ENCODE results near the gene LY6G6F.
A peak's percentile ranks its signal among the peaks of the same experiment; 100 is the strongest.

LY6G6F gene, protein sequence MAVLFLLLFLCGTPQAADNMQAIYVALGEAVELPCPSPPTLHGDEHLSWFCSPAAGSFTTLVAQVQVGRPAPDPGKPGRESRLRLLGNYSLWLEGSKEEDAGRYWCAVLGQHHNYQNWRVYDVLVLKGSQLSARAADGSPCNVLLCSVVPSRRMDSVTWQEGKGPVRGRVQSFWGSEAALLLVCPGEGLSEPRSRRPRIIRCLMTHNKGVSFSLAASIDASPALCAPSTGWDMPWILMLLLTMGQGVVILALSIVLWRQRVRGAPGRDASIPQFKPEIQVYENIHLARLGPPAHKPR

DNA sequence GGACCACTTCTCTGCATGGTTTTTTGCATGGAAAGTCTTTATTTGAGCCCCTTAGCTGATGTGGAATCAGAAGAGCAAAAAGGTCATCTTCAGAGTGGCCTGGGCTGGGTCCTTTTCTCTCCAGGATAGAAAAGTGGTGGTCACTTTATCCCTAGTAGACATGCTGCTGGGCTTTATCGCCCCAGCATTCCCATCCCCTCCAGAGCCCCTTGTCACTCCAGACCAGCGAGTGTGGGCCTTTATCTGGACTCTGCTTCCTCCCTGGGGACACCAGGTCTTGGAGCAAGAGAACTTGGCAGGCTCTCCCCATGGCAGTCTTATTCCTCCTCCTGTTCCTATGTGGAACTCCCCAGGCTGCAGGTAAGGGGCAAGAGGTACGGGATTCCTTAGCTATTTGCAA lies at the start of gene LY6G6F:
TSS of gene LY6G6F (plus strand) at position 268 of the 400 bp plus-strand sequence. CDS start at position 309, 41 bp downstream.
- no peak for DNase-seq (ENCODE audit: low spot score)

DNA sequence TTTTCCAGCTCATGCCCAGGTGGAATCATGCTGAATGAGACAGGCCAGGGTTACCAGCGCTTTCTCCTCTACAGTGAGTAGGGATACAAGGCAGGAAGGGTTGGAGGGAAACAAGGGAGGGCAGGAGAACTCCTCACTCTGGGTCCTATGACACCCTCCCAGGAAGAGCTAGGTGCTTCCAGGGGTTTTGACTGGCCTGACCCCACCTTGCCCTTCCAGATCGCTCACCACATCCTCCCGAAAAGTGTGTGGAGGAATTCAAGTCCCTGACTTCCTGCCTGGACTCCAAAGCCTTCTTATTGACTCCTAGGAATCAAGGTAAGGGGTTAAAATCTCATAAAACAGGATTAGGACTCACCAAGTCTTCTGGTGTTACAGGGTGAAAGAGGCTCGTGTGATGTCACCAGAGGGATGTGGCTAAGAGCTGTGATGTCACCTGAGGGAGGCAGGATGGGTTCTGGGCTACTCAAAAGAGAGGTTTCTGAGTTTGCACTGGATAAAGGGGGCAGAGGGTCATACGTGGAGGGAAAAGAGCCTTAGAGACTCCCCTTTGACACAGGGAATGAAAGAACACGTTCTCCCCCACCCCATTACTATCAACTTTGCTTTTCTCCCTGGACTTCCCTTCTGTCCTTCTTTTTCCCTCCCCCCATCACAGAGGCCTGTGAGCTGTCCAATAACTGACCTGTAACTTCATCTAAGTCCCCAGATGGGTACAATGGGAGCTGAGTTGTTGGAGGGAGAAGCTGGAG lies 49.1 kb upstream of the LY6G6F start:
- DNase-seq (ENCODE audit: low spot score): no peak

DNA sequence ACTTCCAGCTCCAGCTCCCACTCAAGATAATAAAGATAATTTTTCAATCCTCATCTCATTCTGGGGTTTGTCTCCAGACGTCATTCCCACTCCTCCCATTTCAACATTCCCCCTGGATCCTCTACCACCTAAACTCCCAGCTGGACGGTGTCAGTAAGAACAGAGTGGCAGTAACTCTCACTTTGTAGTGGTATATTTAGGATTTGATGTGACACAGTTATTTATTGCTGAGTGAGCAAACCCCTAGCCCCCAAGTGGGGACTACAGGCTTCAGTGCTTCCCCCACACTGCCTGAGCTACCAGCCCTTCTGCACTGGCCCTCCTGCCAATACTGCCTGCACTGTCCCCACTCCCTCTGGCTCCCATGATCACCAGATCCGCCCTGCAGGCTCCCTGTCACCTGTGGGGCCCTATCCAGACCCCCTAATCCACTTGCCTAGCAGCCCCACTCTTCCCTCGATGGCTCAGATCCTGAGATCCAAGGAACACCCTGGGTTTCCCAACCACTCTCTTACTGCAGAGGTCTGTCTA lies 48.4 kb upstream of the LY6G6F start:
- DNase-seq (ENCODE audit: low spot score): no peak

DNA sequence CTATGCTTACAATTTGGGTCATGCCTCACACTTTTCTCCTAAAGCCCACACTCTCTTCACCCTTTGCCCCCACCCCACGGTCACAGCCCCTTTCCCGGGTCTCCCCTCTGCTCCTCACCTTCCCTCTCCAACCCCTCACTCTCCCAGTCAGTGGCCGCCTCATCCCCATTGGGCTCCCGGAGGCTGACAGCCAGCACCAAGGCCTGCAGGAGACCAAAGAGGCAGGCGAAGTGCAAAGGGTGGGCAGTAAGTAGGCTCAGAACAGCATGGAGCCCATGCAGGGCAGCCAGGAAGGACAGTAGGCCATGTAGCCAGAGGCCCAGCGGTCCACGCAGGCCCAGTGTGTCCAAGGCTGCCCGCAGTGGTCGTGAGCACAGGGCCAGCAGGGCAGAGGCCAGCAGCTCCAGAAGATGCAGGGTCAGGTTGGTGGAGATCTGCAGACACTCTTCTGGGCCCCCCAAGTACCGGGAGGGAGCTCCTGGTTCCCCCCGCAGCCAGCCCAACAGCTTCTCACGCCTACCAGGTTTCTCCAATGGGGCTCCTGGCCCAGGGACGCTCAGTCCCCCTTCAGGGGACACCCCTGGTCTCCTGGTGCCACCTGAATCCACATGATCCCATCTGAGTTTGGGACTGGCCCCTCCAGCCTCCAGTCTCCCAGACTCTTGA lies 47.5 kb upstream of the LY6G6F start:
- DNase-seq (ENCODE audit: low spot score): no peak

DNA sequence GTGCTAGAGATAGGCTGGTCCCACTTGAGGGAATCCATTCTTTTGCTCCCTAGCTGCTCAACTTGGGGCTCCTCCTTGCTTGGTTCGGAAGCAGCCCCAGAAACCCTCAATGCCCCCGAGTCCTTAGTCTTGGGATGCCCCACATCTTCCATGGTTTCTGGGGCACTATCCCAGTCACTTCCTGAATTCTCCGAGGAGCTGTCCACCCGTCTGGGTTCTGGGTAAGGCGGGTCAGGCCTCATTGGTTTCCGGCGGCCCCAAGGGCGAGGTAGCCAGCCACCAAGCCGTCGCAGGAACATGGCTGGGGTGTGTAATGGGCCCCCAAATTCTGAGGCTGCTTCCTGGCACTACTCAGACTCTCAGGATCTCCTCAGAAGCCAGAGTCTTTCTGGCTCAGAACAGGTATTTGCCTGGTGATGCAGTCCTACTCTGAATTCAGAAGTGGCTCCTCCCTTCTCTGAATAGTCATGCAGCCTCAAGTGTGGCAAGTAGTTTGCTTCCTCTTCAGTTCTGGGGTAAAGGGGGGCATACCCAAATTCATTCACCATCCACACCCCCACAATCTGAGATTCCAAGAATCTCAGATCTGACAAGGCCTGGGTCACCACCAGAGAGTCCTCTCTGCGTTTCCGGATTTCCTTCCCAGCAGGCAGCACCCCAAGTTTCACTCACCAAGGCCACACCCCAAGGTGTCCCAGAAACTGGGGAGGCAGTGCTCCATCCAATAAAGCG lies 46.9 kb upstream of the LY6G6F start:
- peak; percentile 49 for DNase-seq (ENCODE audit: low spot score)

DNA sequence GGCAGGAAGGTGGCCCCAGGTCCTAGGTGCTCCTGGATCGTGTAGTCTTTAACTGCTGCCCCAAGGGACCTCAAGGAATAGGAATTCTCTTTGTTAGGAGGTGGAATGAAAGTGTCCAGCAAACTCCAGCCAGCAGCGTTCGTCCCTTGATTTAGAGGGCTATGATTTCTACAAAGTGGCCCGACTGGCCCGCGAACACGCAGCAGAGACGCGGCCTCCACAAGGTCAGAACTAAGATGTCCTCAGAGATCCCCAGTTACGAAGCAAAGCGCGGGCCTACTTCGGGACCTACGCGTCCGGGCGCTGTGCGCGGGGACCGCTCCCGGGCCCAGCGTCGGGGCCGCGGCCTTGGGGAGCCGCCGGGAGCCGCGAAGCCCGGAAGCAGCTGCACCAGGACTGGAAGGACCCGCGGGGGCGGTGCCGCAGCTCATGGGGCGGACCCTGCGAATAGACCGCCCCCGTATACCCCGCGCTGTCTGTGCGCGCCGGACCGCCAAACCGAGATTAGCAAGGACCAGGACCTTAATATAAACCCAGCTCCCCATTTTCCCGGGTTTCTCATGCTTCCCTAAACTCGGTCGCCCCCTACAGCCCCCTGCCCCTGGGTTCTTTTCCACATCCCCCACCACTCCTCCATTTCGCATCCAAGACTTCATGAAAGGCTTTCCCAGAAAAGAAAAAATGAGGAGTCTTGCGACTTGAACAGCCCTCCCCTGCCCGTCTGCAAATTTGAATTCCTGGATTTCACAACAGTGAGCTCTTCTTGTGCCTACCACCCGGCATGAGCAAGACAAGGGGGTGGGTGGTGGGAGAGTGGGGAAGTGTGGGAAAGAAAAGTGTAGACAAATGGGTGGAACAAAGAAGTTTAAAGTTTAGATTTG lies 46.0 kb upstream of the LY6G6F start, which contains the start of gene C6orf47:
TSS of gene C6orf47 (minus strand) at position 398 of the 881 bp plus-strand sequence. CDS start 831 bp downstream, outside the sequence.
- peak; percentile 92 for DNase-seq (ENCODE audit: low spot score)

DNA sequence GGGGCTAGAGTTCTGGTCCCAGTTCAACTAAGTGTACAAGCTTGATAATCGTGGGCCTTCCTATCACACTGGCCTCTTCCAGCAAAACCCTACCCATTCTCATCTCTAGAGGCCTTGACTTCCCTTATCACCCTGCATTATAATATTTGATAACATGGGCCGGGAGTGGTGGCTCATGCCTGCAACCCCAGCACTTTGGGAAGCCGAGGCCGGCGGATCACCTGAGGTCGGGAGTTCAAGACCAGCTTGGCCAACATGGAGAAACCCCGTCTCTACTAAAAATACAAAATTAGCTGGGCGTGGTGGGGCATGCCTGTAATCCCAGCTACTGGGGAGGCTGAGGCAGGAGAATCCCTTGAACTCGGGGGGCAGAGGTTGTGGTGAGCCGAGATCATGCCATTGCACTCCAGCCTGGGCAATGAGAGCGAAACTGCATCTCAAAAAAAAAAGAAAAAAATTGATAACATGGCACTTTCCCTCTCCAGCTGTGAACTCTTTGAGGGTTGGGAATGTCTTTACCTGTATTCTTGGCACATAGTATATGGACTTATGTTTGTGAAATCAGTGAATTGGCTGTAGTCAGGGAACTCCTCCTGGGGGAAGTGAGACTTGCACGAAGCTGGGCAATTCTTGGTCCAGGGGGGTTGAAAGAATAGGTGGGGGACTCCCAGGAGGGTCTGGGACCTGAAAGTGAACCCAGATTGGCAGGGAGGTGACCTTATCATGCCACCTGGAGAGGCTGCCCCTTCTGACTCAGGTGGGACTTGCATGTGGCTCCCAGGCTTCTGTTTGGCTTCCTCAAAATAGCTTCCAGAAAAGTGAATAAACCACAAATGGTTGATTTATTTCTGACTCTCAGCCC lies 45.2 kb upstream of the LY6G6F start:
- DNase-seq (ENCODE audit: low spot score): no peak

DNA sequence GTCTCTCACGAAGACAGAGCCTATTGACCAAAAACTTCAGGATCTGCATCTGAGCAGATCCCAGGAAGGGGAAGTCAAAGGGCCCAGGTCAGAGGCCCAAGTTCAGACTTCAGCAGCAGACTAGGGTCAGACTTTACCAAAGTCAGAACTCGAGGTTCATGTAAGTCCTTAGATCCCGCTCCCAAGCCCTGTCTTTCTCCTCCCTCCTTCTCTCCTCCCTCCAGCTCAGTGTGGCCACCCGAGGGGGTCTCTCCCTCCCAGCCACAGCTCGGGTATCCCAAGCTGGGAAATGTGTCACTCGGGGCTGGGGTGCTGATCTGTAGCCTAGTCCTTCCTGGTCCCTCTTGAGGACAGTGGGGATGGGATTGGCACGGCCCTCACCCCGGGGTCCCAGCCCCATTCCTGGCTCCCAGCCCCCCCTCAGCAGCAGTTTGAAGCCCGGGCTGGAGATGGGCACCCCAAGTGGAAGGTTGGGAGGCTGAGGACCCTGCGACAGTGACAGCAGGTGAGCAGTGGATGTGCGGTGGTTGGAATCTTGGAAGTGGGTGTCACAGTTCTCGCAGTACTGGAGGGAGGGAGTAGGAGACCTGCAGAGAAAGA lies 44.4 kb upstream of the LY6G6F start:
- DNase-seq (ENCODE audit: low spot score): no peak

DNA sequence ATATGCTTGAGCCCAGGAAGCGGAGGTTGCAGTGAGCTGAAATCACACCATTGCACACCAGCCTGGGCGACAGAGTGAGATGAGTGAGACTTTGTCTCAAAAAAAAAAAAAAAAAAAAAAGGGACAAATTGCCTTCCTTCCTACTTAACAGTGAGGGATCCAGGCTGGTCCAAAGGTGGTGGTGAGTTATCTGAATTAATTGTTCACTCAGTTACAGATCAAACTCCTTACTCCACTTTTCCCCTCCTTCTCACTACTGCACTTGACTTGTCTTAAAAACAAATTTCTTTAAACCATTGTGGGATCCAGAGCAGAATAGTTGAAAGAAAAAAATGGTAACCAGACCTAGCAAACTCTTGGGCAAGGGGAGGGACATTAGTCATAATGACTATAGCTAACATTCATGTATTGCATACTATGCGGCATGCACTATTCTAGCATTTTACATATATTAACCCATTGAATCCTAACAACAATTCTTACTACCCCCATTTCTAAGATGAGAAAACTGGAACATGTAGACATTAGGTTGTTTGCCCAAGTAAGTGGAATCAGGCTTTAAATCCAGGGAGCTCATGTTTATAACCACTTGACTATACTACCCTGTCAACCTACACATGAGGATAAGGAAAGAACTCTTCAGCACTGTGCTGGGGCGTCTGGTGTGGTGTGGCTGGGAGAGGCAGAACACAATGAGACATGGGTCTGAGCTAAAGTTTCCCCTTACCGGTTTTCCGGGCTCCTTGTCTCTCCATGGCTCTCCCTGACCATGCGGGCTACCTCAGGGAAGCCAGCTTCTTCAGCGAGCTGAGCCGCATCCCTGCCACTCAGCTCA lies 43.3 kb upstream of the LY6G6F start:
- DNase-seq (ENCODE audit: low spot score): no peak

DNA sequence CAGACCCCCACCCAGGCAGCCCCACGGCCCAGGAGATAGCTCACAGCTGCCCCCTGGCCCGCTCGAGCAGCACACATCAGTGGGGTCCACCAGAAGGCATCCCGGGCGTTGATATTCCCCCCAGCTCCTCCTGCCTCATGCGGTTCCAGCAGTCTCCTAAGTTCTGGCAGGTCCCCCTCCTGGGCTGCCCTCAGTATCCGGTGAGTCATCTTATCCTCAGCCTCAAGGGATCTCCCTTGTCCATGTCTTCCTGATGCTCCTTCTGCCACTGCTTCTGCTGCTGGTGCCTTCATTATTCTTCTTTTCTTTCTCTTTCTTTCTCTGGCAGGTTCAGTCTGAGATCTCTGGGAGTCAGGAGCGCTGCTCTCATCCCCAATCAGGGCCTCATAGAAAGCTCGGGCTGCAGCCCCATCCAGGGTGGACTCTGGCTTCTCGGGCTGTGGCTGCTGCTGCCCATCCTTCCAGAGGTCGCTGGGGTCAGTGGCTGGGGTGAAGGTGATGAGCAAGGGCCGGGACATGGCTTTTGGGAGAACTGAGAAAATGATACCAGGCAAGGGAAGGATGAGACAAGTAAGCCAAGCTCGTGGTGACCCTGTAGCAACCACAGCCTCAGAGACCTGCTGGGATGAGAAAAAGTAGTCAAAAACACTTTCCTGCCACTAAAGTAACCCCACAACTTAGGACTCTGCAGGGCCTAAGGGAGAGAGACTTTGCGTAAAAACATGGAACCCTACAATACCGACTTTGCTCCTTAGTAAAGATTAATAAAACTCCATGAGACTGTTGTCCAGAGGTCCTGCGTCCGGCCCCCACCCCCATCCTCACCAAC lies 42.5 kb upstream of the LY6G6F start:
- DNase-seq (ENCODE audit: low spot score): peak; percentile 73

DNA sequence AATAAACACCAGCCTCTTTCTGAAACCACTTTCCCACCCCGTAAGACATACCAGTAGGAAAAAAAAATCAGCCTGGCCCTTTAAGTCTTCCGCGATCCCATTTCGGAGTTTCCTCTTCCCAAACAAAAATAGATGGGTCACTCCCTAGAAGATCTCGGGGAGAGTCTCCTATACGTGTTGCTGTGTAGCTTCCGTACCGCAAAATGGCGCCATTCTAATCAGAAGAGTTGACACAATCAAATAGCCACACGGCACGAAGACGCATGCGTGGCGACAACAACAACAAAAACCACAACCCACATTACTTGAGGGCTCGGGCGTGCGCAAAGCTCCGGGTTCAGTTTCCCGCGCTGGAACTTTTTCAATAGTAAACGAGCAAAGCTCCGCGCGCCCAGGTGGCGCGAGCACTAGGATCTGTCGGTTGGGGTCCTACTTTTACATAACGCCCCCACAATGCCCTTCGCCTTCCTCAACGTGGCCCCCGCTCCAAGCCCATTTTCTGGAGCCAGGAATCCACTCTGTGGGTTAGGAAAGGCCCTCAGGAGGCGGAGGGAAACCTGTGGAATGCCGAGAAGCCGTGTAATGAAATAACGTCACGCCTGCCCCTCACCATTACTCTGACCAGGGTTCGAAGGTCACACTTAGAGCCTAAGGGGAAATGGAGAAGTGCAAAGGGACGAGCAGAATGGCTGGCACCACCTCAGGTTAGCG lies 41.7 kb upstream of the LY6G6F start, which contains the start of gene GPANK1:
TSS of gene GPANK1 (minus strand) at position 208 of the 711 bp plus-strand sequence. CDS start 519 bp downstream, outside the sequence.
- DNase-seq (ENCODE audit: low spot score): peak; percentile 83

DNA sequence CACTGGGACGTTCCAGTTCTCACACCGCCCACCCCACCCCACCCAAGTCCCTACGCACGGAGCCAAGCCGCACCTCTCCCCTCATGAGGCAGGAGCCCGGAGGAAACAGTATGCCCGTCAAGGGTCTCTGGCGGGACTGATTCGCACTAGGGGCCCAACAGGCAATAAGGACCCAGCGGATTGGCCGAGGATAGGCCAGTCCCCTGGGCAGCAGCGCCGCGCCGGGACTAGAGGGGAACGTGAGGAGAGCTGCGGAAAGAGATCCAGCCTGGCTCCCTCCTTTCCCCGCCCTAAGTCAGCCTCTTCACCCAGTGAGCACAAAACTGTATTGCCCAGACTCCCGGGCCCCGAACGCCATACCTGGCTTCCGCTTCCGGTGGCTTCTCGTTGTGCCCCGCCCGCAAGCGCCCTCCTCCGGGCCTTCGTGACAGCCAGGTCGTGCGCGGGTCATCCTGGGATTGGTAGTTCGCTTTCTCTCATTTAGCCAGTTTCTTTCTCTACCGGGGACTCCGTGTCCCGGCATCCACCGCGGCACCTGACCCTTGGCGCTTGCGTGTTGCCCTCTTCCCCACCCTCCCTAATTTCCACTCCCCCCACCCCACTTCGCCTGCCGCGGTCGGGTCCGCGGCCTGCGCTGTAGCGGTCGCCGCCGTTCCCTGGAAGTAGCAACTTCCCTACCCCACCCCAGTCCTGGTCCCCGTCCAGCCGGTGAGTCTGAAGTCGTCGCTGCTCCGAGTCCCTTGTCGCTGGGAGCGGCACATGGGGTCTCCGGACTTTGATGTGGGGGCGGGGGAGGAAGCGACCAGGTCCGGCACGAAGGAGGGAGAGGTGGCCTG lies 40.9 kb upstream of the LY6G6F start, which contains the start of gene CSNK2B:
TSS of gene CSNK2B (plus strand) at position 580 of the 836 bp plus-strand sequence. CDS start 752 bp downstream, outside the sequence.
- peak; percentile 97 for DNase-seq (ENCODE audit: low spot score)

DNA sequence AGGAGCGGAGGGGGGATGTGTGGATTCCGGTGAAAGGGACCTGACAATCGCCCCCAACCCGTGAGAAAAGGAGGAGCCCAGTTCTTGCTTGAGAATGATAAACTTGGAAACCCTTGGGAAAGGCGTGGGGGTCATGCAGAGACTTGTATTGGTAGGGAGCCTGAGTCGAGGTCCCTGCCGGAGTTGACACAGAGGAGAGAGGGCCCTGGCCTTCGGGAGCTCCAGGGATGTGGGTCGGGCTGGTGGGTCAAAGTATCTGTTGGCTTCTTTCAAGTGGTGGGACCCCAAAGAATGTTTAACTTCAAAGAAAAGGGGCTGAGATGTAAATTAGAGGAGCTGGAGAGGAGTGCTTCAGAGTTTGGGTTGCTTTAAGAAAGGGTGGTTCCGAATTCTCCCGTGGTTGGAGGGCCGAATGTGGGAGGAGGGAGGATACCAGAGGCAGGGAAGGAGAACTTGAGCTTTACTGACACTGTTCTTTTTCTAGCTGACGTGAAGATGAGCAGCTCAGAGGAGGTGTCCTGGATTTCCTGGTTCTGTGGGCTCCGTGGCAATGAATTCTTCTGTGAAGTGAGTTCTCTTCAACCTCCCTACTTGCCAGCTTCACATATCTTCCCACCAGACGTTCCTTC lies 40.2 kb upstream of the LY6G6F start:
- peak; percentile 32 for DNase-seq (ENCODE audit: low spot score)

DNA sequence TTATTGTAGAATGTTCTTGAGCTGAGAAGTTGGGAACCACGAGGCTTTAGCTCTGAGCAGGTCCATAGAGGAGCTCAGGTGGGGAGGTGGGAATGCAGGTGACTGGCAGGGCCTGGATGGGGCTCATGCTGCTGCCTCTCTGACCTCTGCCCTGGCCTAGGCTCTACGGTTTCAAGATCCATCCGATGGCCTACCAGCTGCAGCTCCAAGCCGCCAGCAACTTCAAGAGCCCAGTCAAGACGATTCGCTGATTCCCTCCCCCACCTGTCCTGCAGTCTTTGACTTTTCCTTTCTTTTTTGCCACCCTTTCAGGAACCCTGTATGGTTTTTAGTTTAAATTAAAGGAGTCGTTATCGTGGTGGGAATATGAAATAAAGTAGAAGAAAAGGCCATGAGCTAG lies 37.0 kb upstream of the LY6G6F start, which contains the start of gene LY6G5B:
TSS of gene LY6G5B (plus strand) at position 301 of the 400 bp plus-strand sequence. CDS start 975 bp downstream, outside the sequence.
- no peak for DNase-seq (ENCODE audit: low spot score)

DNA sequence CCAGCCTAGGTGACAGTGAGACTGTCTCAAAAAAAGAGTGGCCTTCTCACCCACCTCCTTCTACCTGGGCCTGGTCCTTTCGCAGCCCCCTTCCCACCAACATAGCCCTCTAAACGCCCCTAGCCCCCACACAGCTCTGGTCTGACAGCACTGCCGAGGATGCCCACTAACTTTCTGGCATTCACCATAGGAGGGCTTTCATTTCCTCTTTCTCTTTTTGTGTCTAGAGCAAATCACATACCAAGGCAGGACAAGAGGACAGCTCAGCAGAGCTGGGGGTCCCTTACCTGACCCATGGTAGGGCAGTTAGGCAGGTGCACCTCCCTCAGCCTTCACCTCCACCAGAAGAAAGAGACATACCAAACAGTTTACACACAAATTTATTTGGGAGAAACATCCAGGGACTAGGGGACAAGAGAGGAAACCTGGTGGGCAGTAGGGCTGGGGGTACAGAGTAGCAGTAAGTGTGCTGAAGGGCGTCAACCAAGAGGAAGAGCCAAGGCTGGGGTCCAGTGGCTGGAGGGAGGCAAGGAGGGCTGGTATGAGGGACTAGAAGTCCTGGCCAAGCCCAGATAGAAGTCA lies 30.3 kb upstream of the LY6G6F start:
- DNase-seq (ENCODE audit: low spot score): no peak

Data from AG20443 (cell line).